Tongue (tissue), 2 donors: Measurements from ENCODE around the gene HYAL1. TPM values are rescaled to one million over a fixed set of nuclear protein-coding genes. Genes with fewer than 3 reads are reported as not detected.

Experiments
- DNase-seq: peaks from one replicate; pipeline ENCODE4 v3.0.0-alpha.2; 2015
- total RNA-seq: library from RNA; depleted of rRNA; stranded (reverse); fragments of >200 nt; gene quantifications from one replicate; pipeline ENCODE4 v1.2.3, GENCODE V29; 2014

Gene HYAL1
- total RNA-seq, 1 donor from 2014 or later, result 1.2 TPM

DNA sequence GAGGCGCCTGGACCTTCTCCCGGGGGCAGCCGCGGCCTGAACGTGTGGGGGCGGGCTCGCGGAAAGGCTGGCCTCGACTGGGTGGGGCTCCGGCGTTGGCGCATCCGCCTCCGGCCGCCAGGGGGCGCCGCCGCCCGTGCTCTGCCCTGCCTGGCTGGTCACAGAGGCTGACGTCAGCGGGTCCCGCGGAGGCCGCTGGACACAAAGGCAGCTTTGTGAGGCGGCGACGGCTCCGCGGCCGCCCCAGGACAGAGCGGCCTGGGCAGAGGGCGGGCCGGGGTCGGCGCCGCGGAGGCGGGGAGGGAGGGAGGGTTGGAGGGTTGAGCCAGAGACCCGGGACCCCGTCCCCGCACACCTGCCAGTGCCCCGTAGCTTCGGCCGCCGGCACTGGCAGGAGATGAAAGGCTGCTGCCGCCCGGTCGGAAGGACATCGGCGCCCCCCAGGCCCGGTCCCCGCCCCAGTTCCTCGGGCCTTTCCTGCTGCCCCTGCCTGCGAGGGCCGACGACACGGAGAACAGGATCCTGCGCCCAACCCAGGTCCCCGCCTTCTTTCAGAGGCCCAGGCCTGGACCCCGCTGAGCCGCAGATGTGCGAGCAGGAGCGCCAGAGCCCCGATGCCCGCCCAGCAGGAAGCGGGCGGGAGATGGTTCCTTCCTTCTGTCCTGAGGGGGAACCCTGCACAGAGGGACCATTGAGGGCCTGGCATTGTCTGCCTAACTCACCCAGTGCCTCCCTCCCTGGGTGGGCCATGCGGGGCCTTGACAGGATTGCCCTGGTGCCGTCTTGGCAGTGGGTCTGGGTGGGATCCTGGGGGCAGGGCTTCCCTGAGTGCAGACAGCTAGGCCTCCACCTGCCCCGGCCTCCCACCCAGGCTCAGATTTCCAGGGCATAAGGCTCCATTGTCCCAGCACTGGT is 43.1 kb downstream of the HYAL1 start:
- DNase-seq, result peak; percentile 97

- no peak for DNase-seq
Observed at GRCh38 chr3:50259432-50260026, 43.8 kb downstream of the HYAL1 start.

- DNase-seq, result peak; percentile 21
Observed at GRCh38 chr3:50258979-50259378, 44.4 kb downstream of the HYAL1 start.

DNA sequence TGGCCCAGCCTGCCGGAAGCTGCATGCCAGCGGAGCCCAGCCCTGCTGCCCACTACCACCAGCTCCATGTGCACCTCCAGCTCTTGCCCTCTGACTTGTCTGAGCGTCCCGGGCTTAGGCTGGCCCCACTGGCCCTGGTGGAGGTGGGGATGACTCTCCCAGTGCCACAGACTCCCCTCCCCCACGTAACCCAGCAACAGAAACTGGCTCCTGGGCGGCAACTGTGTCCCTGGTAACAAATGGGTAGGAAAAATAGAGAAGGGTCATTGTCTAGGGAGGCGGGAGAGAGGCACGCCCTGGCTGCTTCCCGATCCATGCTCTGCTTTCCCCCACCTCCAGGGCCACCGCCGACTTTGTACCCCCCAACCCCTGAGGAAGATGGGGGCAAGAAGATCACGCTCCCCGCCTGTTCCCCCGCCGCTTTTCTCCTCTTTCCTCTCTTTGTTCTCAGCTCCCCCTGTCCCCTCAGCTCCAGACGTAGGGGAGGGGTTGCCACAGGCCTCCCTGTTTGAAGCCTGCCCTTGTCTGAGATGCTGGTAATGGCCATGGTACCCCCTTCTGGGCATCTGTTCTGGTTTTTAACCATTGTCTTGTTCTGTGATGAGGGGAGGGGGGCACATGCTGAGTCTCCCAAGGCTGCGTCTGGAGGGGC is 45.2 kb downstream of the HYAL1 start:
- DNase-seq, result peak; percentile 36

DNA sequence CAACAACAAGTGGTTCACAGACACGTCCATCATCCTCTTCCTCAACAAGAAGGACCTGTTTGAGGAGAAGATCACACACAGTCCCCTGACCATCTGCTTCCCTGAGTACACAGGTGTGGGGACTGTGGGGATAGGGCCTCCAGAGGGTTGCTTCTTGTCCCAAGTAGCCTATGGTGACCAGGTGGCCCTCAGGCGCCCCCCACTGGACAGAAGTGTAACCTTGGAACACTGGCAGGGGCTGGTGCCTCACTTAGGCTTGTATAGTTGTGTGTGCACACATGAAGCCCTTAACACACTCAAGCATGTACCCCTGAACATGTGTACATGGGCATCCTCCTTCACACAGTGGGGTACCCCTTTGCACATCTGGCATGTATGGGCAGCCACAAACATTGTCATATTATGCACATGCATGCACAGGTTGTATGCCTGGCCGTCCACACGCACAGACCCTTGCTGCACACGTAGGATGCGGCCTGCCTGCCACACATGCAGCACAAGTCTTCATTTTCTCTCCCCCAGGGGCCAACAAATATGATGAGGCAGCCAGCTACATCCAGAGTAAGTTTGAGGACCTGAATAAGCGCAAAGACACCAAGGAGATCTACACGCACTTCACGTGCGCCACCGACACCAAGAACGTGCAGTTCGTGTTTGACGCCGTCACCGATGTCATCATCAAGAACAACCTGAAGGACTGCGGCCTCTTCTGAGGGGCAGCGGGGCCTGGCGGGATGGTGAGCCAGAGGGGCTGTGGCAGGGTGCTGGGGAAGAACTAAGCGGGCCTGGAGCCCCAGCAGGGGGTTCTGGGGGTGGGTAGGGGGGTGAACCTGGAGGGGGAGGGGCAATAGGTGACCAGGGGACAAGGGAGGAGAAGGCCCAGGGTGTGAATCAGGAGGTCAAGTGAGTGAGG is 46.1 kb downstream of the HYAL1 start:
- peak; percentile 32 for DNase-seq

GRCh38 chr3:50255251-50255615 is 48.1 kb downstream of the HYAL1 start:
- no peak for DNase-seq

DNA sequence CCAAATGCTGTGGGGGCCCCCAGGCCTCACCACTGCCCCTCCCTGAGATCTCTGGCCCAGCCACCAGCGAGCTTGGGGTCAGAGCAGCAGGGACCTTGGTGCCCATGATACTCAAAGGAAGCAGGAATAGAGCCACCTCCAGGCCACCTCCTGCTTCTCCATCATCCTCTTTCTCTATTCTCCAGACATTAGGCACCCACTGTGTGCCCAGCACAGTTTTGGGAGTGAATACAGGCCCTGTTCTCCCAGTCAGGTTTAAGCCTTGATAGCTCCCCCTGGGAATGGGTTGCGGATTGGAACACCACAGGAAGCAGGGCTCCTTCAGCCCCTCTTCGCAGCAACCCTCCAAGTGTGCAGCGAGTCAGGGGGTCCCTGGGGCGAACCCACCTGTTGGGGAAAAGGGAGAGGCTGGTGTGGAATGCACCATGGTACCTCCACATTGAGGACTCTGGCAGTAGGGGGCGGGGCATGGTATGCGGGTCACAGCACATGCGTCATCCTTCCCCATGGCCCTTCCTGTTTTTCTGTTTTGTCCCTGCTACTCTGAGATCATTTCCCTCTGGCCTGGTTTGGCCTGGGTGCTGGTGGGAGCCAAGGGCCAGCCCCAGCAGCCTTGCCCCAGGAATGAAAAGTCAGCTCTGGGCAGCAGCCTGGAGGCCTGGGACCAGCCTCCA is 48.7 kb downstream of the HYAL1 start:
- DNase-seq, result no peak

- no peak for DNase-seq
Observed at GRCh38 chr3:50251220-50251619, 52.2 kb downstream of the HYAL1 start.

DNA sequence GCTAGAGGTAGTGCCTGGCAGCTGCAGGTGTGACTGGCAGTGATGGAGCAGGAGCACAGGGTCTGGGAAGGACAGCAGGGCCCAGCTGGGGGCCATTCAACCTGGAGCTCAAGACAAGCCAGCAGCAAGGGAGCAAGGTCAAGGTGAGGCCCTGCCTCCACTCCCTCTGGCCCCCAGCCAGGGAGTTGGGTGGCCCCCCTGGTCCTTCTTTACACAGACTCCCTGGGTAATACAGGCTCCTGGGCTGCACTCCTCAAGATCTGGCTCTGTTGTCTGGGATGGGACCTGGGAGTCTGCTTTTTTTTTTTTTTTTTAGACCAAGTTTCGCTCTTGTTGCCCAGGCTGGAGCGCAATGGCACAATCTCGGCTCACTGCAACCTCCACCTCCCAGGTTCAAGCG is 52.9 kb downstream of the HYAL1 start:
- no peak for DNase-seq

Other genes with a start within 250 kb of the HYAL1 start
- gene RBM5, start 214.7 kb downstream of the HYAL1 start, total RNA-seq, result 204 TPM
- 43.3 TPM for gene SEMA3F, start 148.2 kb downstream of the HYAL1 start, total RNA-seq
- not detected for gene GNAT1, start 112.0 kb downstream of the HYAL1 start, total RNA-seq
- 1.2 TPM for gene SLC38A3, start 98.3 kb downstream of the HYAL1 start, total RNA-seq
- 120 TPM for gene GNAI2, start 67.4 kb downstream of the HYAL1 start, total RNA-seq
- 45.2 TPM for gene SEMA3B, start 34.4 kb downstream of the HYAL1 start, total RNA-seq
- 17.1 TPM for gene LSMEM2, start 24.5 kb downstream of the HYAL1 start, total RNA-seq
- gene IFRD2, start 11.1 kb downstream of the HYAL1 start, total RNA-seq, result 37.8 TPM
- 3.1 TPM for gene HYAL3, start 4.2 kb downstream of the HYAL1 start, total RNA-seq
- gene NAA80, start 4.2 kb downstream of the HYAL1 start, total RNA-seq, result 5.6 TPM
- 53.9 TPM for gene HYAL2, start 19.2 kb upstream of the HYAL1 start, total RNA-seq
- gene TUSC2, start 24.6 kb upstream of the HYAL1 start, total RNA-seq, result 40.0 TPM
- 43.2 TPM for gene RASSF1, start 37.3 kb upstream of the HYAL1 start, total RNA-seq
- not detected for gene ZMYND10, start 42.2 kb upstream of the HYAL1 start, total RNA-seq
- gene NPRL2, start 47.2 kb upstream of the HYAL1 start, total RNA-seq, result 19.4 TPM
- 10.6 TPM for gene CYB561D2, start 47.3 kb upstream of the HYAL1 start, total RNA-seq
- 30.4 TPM for gene TMEM115, start 55.9 kb upstream of the HYAL1 start, total RNA-seq
- 4.3 TPM for gene CACNA2D2, start 200.1 kb upstream of the HYAL1 start, total RNA-seq